HG02970 (cell line): ENCODE measurements around the gene BNC1.

ENCODE experiments used
- ATAC-seq: cut with Tn5 transposase; IDR thresholded peaks from one replicate; pipeline ENCODE4 v1.9.1; 2021; ENCODE audit warnings: mild to moderate bottlenecking, moderate library complexity, moderate number of reproducible peaks; ENCODE audit not compliant: unreplicated experiment, low FRiP score

BNC1 gene, protein sequence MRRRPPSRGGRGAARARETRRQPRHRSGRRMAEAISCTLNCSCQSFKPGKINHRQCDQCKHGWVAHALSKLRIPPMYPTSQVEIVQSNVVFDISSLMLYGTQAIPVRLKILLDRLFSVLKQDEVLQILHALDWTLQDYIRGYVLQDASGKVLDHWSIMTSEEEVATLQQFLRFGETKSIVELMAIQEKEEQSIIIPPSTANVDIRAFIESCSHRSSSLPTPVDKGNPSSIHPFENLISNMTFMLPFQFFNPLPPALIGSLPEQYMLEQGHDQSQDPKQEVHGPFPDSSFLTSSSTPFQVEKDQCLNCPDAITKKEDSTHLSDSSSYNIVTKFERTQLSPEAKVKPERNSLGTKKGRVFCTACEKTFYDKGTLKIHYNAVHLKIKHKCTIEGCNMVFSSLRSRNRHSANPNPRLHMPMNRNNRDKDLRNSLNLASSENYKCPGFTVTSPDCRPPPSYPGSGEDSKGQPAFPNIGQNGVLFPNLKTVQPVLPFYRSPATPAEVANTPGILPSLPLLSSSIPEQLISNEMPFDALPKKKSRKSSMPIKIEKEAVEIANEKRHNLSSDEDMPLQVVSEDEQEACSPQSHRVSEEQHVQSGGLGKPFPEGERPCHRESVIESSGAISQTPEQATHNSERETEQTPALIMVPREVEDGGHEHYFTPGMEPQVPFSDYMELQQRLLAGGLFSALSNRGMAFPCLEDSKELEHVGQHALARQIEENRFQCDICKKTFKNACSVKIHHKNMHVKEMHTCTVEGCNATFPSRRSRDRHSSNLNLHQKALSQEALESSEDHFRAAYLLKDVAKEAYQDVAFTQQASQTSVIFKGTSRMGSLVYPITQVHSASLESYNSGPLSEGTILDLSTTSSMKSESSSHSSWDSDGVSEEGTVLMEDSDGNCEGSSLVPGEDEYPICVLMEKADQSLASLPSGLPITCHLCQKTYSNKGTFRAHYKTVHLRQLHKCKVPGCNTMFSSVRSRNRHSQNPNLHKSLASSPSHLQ

DNA sequence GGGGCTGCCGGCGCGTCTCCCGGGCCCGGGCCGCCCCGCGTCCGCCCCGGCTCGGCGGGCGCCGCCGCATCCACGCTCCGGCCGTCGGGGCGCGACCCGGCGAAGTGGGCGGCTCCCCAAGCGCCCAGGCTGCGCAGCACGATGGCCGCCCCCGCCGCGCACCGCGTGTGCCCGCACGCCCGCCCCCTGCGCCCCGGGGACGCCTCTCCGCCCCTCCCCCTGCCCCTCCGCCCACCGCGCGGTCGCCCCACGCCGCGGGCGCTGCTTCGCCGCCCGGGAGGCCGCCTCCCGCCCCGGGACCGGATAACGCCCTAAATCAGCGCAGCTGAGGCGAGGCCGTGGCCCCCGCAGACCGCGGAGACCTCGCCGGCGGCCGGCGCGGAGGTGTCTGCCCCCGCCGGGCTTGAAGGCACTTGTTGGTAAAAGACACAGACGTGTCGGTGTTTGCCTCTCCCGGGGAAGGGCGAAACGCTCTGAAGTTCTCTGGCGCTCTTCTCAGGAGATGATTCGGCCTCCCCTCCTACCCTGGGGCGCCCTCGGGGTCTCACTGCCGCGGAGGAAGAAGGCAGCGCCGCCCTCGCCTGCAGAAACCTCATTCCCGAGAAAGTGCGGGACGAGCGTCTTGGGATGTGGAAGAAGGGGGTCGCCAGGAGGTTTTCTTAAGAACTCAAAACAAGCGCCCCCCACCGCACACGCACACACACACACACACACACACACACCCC lies at the start of gene BNC1:
Gene BNC1, minus strand, starts transcription at position 106 of the 725 bp plus-strand sequence. Its CDS starts 36 bp downstream, at position 70.
- no peak for ATAC-seq

DNA sequence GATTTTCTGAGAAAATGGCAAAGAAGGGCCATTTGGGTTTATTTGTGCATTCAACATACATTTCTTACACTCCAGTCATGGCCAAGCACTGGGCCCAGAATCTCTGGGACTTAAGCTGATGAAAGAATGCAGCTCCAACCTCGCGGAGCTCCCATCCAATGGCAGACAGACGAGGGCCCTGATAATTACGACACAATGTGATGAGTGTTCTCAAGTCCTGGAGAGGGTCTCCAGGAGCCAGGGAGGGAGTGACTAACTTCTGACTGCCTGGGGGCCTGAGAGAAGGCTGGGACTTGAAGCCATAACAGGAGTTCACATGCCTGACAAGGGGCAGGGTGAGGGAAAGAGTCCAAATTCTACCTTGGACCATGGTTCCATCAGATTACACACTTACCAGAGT lies 42.6 kb upstream of the BNC1 start:
- no peak for ATAC-seq

DNA sequence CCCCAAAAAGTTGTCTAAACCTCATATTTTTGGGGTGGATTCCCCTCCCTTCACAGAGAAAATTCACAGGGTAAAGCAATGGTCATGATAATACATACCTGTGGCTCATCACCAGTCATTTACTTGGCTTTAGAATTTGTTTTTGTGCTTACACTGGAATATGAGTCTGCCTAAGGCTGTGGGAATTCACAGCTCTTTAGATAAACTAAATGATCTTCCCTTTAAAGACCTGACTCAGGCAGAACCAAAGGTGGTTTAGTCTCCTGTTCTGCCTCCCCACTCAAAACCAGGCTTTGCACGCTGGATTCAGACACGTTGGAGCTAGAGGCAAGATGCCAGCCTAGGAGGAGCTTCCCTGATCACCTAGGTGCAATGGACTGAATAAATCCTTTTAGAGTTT lies 40.3 kb upstream of the BNC1 start:
- ATAC-seq, result no peak

DNA sequence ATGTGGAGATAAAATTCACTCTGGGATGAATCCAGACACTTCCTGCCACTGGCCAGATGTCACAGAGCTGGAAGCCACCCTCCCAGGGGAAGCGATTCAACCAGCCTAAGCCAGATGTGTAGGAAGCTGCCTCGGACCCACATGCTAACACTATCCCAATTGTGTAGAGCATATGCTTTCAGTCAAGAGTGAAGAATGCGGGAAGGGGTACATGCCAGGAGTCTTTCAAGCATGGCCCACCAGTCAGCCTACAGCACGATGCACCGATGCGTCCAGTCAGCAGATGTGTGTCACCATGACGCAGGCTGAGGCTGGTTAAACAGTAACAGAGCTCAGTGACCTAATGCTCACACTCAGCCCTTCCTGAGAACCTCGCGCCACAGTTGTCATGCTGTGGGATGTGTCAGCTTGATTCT lies 38.8 kb upstream of the BNC1 start:
- no peak for ATAC-seq

DNA sequence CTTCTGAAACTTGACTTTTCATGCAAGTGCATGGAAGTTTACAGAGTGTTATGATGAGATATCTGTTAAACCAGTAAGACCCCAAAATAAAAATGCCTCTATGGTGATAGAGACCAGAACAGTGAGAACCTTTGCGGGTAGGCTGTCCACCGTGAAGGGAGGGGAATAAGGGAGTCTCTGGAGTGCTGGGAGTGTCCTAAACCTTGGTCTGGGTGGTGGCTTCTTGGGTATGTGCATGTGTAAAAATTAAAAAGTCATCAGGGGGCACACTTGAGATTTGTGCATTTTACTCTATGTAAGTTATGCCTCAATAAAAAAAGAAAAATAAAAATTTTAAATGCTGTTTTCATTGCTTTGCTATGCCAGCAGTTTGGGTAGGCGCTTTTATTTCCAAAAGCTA lies 38.2 kb upstream of the BNC1 start:
- no peak for ATAC-seq

DNA sequence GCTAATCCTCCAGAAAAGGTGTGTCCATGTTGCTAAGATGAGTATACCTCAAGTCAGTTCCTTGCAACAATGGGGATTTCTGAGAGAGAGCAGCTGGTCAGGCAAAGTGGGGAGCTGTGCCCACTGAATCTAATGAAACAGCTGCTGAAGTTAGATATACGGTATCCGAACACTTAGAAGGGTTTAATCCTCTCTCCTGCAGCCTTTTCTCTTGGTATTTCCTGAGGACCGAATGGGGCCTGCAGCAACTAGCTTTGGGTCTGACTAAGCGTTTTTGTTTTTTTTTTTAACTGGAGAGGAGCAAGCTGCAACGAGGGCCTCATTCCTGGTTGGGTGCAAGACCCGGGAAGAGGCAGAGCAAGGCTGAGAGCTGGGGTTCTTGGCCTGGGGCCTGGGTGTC lies 37.6 kb upstream of the BNC1 start:
- no peak for ATAC-seq

DNA sequence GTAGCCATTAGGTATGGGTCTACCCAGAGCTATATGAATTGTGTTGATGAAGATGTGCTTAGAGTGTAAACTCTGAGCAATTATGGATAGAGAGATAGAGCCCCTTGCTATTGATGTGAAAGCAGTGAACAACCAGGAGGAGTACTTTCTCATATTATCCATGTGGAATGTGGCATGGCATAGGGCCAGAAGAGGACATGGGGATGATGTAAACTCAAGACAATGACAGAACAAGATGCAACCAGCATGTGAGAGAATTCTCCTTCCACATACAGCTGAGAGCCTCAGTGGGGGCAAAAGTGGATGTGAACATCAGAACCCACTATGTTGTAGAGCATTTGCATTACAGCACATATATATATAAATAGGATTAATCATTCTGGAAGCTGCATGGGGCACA lies 36.4 kb upstream of the BNC1 start:
- no peak for ATAC-seq

DNA sequence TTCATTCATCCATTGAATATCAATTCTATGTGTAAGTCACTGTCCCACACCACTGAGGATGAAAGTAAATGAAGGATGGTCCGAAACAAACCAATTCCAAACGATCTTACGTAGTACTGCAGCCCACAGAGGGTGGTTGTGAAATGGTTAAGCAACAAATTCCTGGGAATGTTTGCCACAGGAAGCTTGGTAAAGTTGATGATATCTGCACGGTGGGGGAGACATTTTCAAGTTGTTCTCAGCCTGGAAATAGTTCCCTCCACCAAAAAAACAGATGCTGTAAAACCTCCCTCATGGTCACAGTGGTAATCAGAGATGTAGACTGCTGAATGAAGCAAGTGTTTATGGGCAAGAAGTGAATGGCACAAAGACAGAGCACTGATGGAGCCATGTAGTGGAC lies 35.9 kb upstream of the BNC1 start:
- no peak for ATAC-seq

DNA sequence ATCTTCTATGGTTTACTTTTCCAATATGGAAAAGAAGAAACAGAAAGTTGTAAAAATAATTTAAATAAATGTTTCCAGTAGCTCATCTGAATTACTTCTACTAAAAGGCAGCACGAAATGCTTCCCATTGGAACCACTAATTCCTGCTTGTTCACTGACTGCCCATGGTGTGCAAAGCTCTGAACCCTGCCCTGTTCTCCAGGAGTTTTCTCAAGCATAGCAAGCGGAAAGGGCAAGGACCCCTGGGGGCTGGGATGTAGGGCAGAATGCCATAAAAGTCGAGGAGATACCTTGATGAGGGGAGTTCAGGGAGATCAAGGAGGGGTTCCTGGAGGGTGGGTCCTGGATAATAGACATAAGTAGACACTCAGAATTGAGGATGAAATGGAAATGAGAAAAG lies 35.3 kb upstream of the BNC1 start:
- ATAC-seq, result no peak

DNA sequence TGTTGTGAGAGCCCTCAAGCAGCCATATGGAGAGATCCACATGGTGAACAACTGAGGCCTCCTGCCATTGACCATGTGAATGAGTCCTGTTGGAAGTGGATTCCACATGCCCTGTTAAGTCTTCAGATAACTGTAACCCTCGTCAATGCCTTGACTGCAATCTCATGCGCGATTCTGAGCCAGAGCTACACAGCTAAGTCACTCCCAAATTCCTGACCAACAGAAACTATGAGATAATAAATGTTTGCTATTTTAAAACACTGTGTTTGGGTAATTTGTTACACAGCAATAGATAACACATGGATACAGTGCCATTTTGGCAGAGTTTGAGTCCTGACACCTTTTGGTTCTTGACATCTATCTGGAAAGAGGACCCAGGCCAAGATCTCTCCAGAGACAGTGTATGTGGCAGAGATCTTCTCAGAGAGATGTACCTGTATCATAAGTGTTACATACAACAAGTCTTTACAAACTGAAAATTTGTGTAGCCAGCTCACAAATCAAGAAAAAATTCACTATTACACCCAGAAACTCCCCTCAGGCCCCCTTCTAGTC lies 34.5 kb upstream of the BNC1 start:
- no peak for ATAC-seq

DNA sequence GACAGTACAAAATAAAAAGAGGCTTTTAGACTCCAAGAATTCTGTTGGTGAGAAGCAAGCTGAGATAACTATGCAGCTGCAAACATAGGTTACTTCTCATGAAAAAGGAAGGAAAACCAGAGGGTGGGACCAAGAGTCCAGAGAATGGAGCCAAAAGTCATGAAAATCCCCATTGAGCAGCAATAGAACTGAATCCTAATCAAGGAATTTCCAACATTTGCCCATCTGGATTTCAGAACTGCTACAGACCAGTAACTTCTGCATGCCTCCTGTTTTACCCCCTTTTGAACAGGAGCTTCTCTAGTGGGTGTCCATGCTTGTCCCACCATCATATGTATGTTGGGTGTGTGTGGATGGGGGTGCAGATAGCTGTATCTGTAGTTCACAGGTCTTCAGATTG lies 33.6 kb upstream of the BNC1 start:
- ATAC-seq, result no peak

DNA sequence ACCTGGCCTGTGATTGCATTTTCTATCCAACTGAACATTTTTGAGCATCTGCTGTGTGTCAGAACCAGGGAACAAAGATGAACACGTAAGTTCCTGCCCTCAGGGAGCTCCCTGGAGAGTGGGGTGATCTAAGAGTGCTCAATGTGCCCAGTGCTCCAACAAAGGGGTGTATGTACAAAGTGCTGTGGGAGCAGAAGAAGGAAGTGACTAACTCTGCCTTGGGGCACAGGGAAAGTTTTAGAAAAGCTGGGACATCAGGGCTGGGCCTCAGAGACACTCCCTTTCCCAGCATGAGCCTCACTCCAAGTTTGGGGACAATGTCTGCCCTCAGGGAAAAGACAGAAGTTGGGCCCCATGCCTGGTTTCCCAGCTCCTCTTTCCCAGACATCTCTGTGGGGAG lies 27.6 kb upstream of the BNC1 start:
- ATAC-seq, result no peak

DNA sequence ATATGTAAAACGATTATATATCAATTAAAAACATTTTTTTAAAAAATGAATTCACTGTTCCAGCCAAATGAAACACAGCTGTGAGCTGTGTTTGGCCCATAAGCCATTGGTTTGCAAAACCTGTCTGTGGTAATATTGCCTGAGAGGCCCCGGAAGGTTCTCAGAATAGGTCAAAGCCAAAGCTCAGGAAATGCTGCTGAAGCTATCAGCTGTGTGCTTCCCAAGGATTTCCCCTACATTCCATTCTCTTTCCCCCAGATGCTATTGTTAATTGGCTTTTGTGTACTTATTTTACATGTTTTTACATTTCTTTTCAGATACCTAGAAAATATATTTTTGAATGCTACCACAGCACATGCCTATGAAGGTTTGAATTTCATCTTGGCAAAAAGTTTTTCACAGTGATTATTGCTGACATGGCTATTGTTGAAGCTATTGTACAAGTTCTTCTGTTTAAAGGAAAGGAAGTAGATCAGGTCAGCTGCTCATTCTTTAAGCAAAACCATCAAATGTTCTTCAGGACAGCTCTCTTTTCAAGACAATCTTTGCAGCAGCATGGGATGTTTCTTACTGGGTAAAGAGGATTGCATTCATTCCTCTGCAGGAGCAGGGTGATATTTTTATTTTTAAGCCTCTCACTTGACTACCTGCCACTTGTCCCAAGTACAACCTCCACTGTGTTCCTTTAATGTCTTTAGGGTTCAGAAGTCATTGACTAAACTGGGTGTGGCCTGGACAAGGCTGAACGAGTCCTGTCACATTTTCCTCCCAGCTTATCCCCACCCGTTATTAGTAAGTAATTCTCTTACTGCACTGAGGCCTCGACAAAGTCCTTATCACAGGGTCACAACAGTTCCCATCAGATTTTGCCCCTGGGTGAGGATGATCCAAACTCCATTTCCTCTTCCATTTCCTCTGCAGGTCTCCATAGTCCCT lies 26.3 kb upstream of the BNC1 start:
- ATAC-seq, result no peak

DNA sequence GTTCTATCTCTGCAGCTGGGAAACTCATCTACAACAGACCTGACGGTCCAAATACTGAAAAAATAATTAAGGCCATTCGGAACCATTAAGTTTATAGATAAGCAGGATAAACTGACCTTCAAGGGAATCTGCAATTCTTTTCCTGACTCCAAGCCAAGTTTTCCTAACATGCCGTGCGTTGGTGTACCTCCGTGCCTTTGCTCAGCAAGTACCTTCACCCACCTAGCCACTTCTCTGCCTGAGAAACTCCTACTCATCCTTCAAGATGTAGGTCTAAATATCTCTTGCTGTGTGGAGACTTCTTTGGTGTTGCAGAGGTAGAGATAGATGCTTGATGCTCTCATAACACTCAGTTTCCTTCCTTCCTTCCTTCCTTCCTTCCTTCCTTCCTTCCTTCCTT lies 24.2 kb upstream of the BNC1 start:
- ATAC-seq, result no peak

DNA sequence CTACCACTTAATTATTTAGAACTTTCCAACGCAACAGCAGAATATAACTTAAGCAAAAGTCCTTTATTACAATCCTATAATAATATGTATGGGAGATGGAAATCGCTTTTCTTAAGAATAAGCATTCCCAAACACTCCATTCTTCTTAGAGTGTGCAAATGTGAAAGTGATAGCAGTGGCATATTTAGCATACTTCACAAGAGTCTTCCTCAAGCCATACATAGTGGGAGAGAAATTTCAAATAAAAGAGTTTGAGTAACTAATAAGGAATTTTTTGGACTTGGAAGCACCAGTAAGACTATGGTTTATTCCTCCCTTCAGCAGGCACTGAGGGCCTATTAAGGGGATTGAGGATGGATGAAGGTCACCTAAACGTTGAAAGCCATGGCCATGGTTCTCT lies 22.1 kb upstream of the BNC1 start:
- no peak for ATAC-seq

DNA sequence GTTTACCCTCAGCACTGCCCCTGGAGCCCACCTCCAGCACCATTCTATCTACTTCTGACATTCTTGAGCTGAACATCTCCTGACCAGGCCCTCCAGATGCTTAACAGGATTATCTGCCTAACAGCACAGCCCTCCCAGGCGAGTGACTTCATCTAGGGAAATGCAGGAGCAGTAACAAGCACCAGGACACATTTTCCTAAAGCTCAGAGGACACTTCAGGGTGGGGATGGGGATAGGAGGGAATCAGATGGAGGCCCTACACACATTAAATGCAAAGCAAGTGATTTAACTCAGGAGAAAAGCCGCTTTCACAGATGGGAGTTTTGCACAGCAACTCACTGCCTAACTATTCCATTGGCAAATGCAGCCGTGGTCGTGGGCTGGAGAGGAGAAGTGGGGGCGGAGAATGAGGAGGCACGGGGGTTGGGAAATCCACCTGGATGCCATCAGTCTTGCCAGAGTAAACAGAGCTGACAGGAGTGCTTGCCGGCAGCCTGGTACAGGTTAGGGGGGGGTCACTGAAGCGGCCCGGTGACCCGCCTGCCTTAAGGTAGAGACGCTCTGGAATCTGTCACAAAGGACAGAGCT lies 21.3 kb upstream of the BNC1 start:
- no peak for ATAC-seq

DNA sequence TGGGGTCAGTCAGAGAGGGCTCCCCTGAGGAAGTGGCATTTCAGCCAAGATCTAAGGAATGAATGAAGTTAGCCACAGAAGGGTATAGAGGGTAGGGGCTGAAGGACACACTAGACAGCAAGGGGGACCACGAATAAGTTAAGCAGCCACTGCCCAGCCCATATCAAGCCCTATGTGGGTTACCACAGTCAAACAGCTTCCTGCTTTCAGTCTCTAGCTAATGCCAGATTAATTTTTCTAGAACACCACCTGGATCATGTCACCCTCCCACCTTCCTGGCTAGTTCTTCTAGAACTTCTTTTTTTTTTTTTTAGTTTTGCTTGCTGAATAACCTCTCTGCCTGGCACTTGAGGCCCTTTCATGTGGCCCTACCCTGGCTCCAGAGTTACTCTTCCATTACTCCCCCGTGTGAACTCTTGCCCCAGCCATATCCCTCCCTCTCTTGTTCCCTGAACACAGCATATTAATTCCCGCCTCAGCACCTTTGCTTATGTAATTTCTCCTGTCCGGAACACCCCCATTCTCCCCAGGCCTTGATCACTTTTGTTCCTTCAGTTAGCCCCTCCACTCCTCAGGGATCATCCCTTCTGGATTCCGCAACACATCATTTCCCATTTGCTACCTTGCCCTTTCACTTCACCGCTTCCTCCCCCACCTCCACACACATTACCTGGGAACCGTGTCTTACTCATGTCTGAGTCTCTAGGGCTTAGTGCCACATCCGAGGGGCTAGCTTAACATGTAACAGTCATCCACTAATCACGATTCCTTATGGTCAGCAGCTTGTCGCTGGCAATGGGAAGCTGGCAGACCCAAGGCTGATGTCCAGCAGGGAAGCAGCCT lies 20.6 kb upstream of the BNC1 start:
- no peak for ATAC-seq

DNA sequence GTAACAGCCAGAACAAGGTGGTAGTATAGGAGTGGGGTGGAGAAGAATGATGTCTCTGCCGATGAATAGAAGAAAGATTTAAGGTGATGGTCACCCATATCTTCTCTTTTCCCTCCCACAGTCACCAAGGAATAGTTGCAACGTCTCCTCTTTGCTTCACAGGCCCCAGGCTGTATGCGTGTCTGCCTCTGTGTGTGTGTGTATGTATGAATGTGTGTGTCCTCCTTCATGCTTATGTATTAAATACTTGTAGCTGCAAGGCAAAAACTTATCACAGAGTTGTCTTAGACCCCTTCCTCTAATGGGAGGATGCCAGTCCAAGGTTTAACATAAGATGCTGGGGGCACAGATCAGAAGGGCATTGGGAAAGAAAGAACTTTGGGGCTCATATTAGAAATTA lies 19.1 kb upstream of the BNC1 start:
- ATAC-seq, result no peak
